ENCODE measurements around the gene TOR1AIP1. TPM values are rescaled to one million over a fixed set of nuclear protein-coding genes. Genes with fewer than 3 reads are reported as not detected.

The TOR1AIP1 gene
- total RNA-seq, 4 donors from 2014 or later: 35.7 to 53.7 (median 48.8) TPM

GRCh38 chr1:179883040-179883744, 1.1 kb downstream of the TOR1AIP1 start:
- intact Hi-C loops (cut with DNase I; ENCODE audit: low total_unique reads): no loop called here
- TF ChIP-seq POLR2A (IDR thresholded peaks at IDR 0.05) (no peak), CTCF (IDR thresholded peaks at IDR 0.05) (no peak)
- 0 to 1% methylated on average over 21 to 24 of the region's 26 CpGs for WGBS, 2 donors
- peak overlapping the region; percentile 78 for H3K4me3 ChIP-seq (ENCODE audit: low read depth, poor library complexity, severe bottlenecking)
- DNase-seq (ENCODE audit: low spot score in 2 of 2): no peak

GRCh38 chr1:179883745-179884138, 1.7 kb downstream of the TOR1AIP1 start:
- 14 to 19% methylated on average over 4 of the region's 4 CpGs for WGBS, 2 donors
- intact Hi-C loops (cut with DNase I; ENCODE audit: low total_unique reads): no loop called here
- H3K4me3 ChIP-seq (ENCODE audit: low read depth, poor library complexity, severe bottlenecking): no peak overlapping the region
- TF ChIP-seq POLR2A (IDR thresholded peaks at IDR 0.05) (no peak), CTCF (IDR thresholded peaks at IDR 0.05) (no peak)
- no peak for DNase-seq (ENCODE audit: low spot score in 2 of 2)

- TF ChIP-seq CTCF (IDR thresholded peaks at IDR 0.05) (no peak), POLR2A (IDR thresholded peaks at IDR 0.05) (no peak)
- DNase-seq (ENCODE audit: low spot score in 2 of 2): no peak
- WGBS, 2 donors: 70 to 71% methylated on average over 2 of the region's 2 CpGs
- H3K4me3 ChIP-seq (ENCODE audit: low read depth, poor library complexity, severe bottlenecking): no peak overlapping the region
- intact Hi-C loops (cut with DNase I; ENCODE audit: low total_unique reads): no loop called here
Measured at GRCh38 chr1:179888071-179888470, 6.0 kb downstream of the TOR1AIP1 start.

- DNase-seq (ENCODE audit: low spot score in 2 of 2): no peak
- WGBS, 2 donors: 83 to 85% methylated on average over 4 of the region's 4 CpGs
- no peak for TF ChIP-seq POLR2A (IDR thresholded peaks at IDR 0.05)
- no peak for TF ChIP-seq CTCF (IDR thresholded peaks at IDR 0.05)
- intact Hi-C loops (cut with DNase I; ENCODE audit: low total_unique reads): no loop called here
- no peak overlapping the region for H3K4me3 ChIP-seq (ENCODE audit: low read depth, poor library complexity, severe bottlenecking)
Measured at GRCh38 chr1:179889589-179889988, 7.5 kb downstream of the TOR1AIP1 start.

- H3K4me3 ChIP-seq (ENCODE audit: low read depth, poor library complexity, severe bottlenecking): no peak overlapping the region
- no peak for TF ChIP-seq CTCF (IDR thresholded peaks at IDR 0.05)
- no peak for DNase-seq (ENCODE audit: low spot score in 2 of 2)
- intact Hi-C loops (cut with DNase I; ENCODE audit: low total_unique reads): no loop called here
- WGBS, 2 donors: 72 to 80% methylated on average over 1 of the region's 1 CpG
Measured at GRCh38 chr1:179910934-179911333, 28.8 kb downstream of the TOR1AIP1 start.

- intact Hi-C loops (cut with DNase I; ENCODE audit: low total_unique reads): no loop called here
- 93 to 98% methylated on average over 3 of the region's 3 CpGs for WGBS, 2 donors
- no peak for TF ChIP-seq POLR2A (IDR thresholded peaks at IDR 0.05)
- DNase-seq (ENCODE audit: low spot score in 2 of 2): no peak
- H3K4me3 ChIP-seq (ENCODE audit: low read depth, poor library complexity, severe bottlenecking): no peak overlapping the region
Measured at GRCh38 chr1:179911812-179912211, 29.7 kb downstream of the TOR1AIP1 start.

All from lower leg skin (tissue), 4 donors.